HEK293T (cell line): ENCODE data around the gene CHTF18.

Source experiments
- BHLHE40 ChIP-seq: fragments of 450-650 bp; IDR thresholded peaks from 2 replicates; pipeline ENCODE4 v1.6.1; 2016; ENCODE audit warnings: mild to moderate bottlenecking, moderate library complexity, borderline replicate concordance
- CTBP1 ChIP-seq: fragments of 450-650 bp; IDR thresholded peaks from 2 replicates; pipeline ENCODE4 v1.6.1; 2016; ENCODE audit warnings: borderline replicate concordance
- FOXA1 ChIP-seq: fragments of 450-650 bp; IDR thresholded peaks from 2 replicates; pipeline ENCODE4 v1.6.1; 2016; ENCODE audit warnings: mild to moderate bottlenecking
- FOXK2 ChIP-seq: fragments of 450-650 bp; IDR thresholded peaks from 2 replicates; pipeline ENCODE4 v1.6.1; 2016; ENCODE audit warnings: mild to moderate bottlenecking
- FOXM1 ChIP-seq: fragments of 450-650 bp; IDR thresholded peaks from 2 replicates; pipeline ENCODE4 v1.6.1; 2017; ENCODE audit warnings: mild to moderate bottlenecking, borderline replicate concordance
- HDGF ChIP-seq: fragments of 450-650 bp; IDR thresholded peaks from 2 replicates; pipeline ENCODE4 v1.6.1; 2017; ENCODE audit warnings: antibody characterized with exemption, borderline replicate concordance
- L3MBTL2 ChIP-seq: fragments of 450-650 bp; conservative IDR thresholded peaks from 2 replicates; pipeline ENCODE4 v1.6.1; 2016; ENCODE audit warnings: mild to moderate bottlenecking
- NFRKB ChIP-seq: fragments of 450-650 bp; IDR thresholded peaks from 2 replicates; pipeline ENCODE4 v1.6.1; 2016; ENCODE audit warnings: mild to moderate bottlenecking, moderate library complexity
- PKNOX1 ChIP-seq: fragments of 450-650 bp; IDR thresholded peaks from 2 replicates; pipeline ENCODE4 v1.6.1; 2016
- SP1 ChIP-seq: fragments of 450-650 bp; IDR thresholded peaks from 2 replicates; pipeline ENCODE4 v1.6.1; 2017
- SUZ12 ChIP-seq: fragments of 450-650 bp; IDR thresholded peaks from 2 replicates; pipeline ENCODE4 v1.6.1; 2016; ENCODE audit warnings: mild to moderate bottlenecking
- TARDBP ChIP-seq: fragments of 450-650 bp; IDR thresholded peaks from 2 replicates; pipeline ENCODE4 v1.6.1; 2016
- ZNF384 ChIP-seq: fragments of 450-650 bp; IDR thresholded peaks from 2 replicates; pipeline ENCODE4 v1.6.1; 2016

DNA sequence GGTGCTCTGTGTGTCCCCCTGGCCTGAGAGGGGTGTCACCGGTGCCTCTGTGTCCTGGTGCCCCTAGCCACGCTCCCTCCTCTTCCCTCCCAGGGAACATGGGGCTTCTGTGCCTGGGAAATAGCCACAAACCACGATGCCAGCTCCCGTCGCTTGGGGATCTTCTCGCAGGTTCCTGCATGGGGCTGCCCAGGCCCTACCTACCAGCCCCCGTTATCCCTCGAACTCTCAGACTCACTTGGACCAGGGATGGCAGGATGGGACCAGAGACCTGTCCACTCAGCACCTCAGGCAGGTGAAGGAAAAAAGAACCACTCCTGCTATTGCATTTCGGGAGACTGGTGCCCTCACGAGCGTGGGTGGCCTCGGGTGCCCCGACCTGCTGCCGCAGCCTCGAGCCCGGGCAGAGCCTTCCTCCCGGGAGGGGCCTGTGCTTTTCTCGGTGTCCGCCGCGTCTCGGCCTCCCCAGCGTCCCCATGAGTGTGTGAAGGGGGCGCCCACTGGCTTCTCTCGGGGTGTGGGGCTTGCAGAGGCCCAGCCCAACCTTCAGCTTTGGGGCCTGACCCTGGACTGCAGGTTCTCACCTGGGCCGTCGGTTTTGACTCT is 53.1 kb downstream of the CHTF18 start:
- no peak for TF ChIP-seq ZNF384
- no peak for TF ChIP-seq FOXK2
- TF ChIP-seq BHLHE40, result no peak
- TF ChIP-seq FOXM1, result no peak
- no peak for TF ChIP-seq FOXA1
- no peak for TF ChIP-seq CTBP1
- no peak for TF ChIP-seq SUZ12
- TF ChIP-seq NFRKB, result no peak
- no peak for TF ChIP-seq SP1
- no peak for TF ChIP-seq L3MBTL2
- no peak for TF ChIP-seq TARDBP
- no peak for TF ChIP-seq HDGF
- no peak for TF ChIP-seq PKNOX1
